ENCODE data around the gene MYL5. TPM values are rescaled to one million over a fixed set of nuclear protein-coding genes. Genes with fewer than 3 reads are reported as not detected.

The MYL5 gene
- polyA plus RNA-seq, 1 donor from 2014 or later, result 15.1 TPM

DNA sequence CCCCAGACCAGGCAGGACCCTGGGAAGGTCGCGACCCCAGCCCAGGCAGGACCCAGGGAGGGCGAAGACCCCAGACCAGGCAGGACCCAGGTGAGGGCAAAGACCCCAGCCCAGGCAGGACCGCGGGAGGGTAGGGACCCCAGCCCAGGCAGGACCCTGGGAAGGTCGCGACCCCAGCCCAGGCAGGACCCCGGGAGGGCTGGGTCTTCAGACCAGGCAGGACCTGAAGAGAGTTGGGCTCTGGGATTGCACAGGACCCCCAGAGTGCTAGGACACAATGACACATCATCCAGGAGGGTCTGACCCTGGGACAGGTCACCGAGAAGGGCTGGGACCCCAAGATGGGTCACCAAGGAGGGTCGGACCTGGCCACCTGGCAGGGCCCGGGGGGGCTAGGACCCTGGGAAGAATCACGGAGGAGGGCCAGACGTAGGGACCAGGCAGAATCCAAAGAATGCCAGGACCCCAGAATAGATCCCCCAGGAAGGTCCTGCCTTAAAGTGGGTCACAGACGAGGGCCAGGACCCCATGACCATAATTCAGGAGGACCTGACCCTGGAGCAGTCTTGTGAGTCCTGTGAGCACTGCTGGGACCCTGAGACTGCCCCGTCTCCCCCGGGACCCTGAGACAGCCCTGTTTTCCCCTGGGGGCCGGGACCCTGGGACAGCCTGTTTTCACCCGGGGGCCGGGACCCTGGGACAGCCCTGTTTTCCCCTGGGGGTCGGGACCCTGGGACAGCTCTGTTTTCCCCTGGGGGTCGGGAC, 32.7 kb downstream of the MYL5 start:
- no peaks in the 10 kb centered on the region for H3K27me3 ChIP-seq (ENCODE audit: insufficient read depth, low read depth, low read length)
- H3K9me3 ChIP-seq (ENCODE audit: low read length), result no peaks in the 10 kb centered on the region
- no peaks in the 10 kb centered on the region for H3K9me2 ChIP-seq (ENCODE audit: insufficient read depth, low read length)
- H3K79me2 ChIP-seq (replicated peaks; ENCODE audit: insufficient read depth, low read length), result peaks cover 54% of the 10 kb centered on the region
- H3K27ac ChIP-seq (ENCODE audit: low read length), result no peak overlapping the region
- H3K9ac ChIP-seq (ENCODE audit: low read length), result peak overlapping the region; percentile 99
- no peak overlapping the region for H2AFZ ChIP-seq (ENCODE audit: low read depth, low read length)
- peaks cover 10% of the 10 kb centered on the region for H4K20me1 ChIP-seq (ENCODE audit: insufficient read depth)
- H3K4me2 ChIP-seq (ENCODE audit: low read length), result peak overlapping the region; percentile 81
- peak overlapping the region; percentile 80 for H3K4me3 ChIP-seq (ENCODE audit: low read length)
- no peaks in the 10 kb centered on the region for H3K36me3 ChIP-seq (ENCODE audit: insufficient read depth, low read length)
- peaks cover 6% of the 10 kb centered on the region for H3F3A ChIP-seq (ENCODE audit: insufficient read depth, low read length, poor library complexity, severe bottlenecking)
- TF ChIP-seq, protein P1, sequence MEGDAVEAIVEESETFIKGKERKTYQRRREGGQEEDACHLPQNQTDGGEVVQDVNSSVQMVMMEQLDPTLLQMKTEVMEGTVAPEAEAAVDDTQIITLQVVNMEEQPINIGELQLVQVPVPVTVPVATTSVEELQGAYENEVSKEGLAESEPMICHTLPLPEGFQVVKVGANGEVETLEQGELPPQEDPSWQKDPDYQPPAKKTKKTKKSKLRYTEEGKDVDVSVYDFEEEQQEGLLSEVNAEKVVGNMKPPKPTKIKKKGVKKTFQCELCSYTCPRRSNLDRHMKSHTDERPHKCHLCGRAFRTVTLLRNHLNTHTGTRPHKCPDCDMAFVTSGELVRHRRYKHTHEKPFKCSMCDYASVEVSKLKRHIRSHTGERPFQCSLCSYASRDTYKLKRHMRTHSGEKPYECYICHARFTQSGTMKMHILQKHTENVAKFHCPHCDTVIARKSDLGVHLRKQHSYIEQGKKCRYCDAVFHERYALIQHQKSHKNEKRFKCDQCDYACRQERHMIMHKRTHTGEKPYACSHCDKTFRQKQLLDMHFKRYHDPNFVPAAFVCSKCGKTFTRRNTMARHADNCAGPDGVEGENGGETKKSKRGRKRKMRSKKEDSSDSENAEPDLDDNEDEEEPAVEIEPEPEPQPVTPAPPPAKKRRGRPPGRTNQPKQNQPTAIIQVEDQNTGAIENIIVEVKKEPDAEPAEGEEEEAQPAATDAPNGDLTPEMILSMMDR (IDR thresholded peaks at IDR 0.05; ENCODE audit: poor library complexity, severe bottlenecking), result no peak
- no peak for TF ChIP-seq MXI1 (conservative IDR thresholded peaks at IDR 0.05; ENCODE audit: poor library complexity, severe bottlenecking)
- TF ChIP-seq, protein P2, sequence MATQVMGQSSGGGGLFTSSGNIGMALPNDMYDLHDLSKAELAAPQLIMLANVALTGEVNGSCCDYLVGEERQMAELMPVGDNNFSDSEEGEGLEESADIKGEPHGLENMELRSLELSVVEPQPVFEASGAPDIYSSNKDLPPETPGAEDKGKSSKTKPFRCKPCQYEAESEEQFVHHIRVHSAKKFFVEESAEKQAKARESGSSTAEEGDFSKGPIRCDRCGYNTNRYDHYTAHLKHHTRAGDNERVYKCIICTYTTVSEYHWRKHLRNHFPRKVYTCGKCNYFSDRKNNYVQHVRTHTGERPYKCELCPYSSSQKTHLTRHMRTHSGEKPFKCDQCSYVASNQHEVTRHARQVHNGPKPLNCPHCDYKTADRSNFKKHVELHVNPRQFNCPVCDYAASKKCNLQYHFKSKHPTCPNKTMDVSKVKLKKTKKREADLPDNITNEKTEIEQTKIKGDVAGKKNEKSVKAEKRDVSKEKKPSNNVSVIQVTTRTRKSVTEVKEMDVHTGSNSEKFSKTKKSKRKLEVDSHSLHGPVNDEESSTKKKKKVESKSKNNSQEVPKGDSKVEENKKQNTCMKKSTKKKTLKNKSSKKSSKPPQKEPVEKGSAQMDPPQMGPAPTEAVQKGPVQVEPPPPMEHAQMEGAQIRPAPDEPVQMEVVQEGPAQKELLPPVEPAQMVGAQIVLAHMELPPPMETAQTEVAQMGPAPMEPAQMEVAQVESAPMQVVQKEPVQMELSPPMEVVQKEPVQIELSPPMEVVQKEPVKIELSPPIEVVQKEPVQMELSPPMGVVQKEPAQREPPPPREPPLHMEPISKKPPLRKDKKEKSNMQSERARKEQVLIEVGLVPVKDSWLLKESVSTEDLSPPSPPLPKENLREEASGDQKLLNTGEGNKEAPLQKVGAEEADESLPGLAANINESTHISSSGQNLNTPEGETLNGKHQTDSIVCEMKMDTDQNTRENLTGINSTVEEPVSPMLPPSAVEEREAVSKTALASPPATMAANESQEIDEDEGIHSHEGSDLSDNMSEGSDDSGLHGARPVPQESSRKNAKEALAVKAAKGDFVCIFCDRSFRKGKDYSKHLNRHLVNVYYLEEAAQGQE (IDR thresholded peaks at IDR 0.05; ENCODE audit: borderline replicate concordance), result no peak
- no peak for TF ChIP-seq EZH2 (IDR thresholded peaks at IDR 0.05; ENCODE audit: borderline replicate concordance, insufficient read depth, low read length, poor library complexity, severe bottlenecking)
- TF ChIP-seq POLR2AphosphoS5 (IDR thresholded peaks at IDR 0.05), result no peak
- TF ChIP-seq SMC3 (conservative IDR thresholded peaks at IDR 0.05; ENCODE audit: poor library complexity), result no peak
- TF ChIP-seq EP300 (conservative IDR thresholded peaks at IDR 0.05; ENCODE audit: poor library complexity, severe bottlenecking), result no peak

DNA sequence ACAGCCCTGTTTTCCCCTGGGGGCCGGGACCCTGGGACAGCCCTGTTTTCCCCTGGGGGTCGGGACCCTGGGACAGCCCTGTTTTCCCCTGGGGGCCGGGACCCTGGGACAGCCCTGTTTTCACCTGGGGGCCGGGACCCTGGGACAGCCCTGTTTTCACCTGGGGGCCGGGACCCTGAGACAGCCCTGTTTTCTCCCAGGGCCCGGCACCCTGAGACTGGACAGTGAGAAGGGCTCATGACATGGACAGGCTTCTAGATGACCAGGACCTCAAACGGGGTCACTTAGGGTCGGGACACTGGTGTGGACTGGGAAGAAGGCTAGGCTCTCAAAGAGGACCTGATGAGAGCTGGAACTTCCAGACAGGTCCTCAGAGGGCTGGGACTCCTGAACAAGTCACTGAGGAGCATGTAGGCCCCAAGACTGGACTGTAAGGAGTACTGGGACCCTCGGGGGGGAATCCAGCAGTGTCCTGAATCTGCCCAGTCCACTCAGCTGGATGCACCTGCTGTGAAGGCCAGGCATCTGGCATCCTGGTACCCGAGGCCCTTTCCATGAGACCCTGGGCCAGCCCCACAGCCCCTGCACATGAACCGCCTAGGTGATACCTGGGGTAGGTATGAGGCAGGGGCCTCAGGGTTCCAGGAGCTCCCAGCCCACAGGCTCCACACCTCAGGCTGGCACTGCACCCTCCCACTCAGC, 33.7 kb downstream of the MYL5 start:
- TF ChIP-seq SMC3 (conservative IDR thresholded peaks at IDR 0.05; ENCODE audit: poor library complexity) (no peak), POLR2AphosphoS5 (IDR thresholded peaks at IDR 0.05) (no peak), MXI1 (conservative IDR thresholded peaks at IDR 0.05; ENCODE audit: poor library complexity, severe bottlenecking) (no peak), EZH2 (IDR thresholded peaks at IDR 0.05; ENCODE audit: borderline replicate concordance, insufficient read depth, low read length, poor library complexity, severe bottlenecking) (no peak), EP300 (conservative IDR thresholded peaks at IDR 0.05; ENCODE audit: poor library complexity, severe bottlenecking) (no peak), RAD21 (conservative IDR thresholded peaks at IDR 0.05) (no peak), TAF1 (IDR thresholded peaks at IDR 0.05; ENCODE audit: low read depth) (no peak)
- TF ChIP-seq, protein P1 (IDR thresholded peaks at IDR 0.05; ENCODE audit: poor library complexity, severe bottlenecking), result no peak
- TF ChIP-seq, protein P2 (IDR thresholded peaks at IDR 0.05; ENCODE audit: borderline replicate concordance), result no peak
- Histone ChIP-seq H3K9ac (ENCODE audit: low read length) (no peak overlapping the region), H2AFZ (ENCODE audit: low read depth, low read length) (no peak overlapping the region), H3K9me2 (ENCODE audit: insufficient read depth, low read length) (no peaks in the 10 kb centered on the region), H3K79me2 (replicated peaks; ENCODE audit: insufficient read depth, low read length) (peaks cover 63% of the 10 kb centered on the region), H3K27me3 (ENCODE audit: insufficient read depth, low read depth, low read length) (no peaks in the 10 kb centered on the region), H3K9me3 (ENCODE audit: low read length) (no peaks in the 10 kb centered on the region), H3K4me3 (ENCODE audit: low read length) (peak overlapping the region; percentile 80), H3F3A (ENCODE audit: insufficient read depth, low read length, poor library complexity, severe bottlenecking) (peaks cover 6% of the 10 kb centered on the region), H3K36me3 (ENCODE audit: insufficient read depth, low read length) (no peaks in the 10 kb centered on the region), H3K4me2 (ENCODE audit: low read length) (peak overlapping the region; percentile 51), H3K27ac (ENCODE audit: low read length) (no peak overlapping the region), H4K20me1 (ENCODE audit: insufficient read depth) (peaks cover 15% of the 10 kb centered on the region)

All from neural cell (in vitro differentiated cells).